ENCODE results near the gene TSHZ3.

The TSHZ3 gene

DNA sequence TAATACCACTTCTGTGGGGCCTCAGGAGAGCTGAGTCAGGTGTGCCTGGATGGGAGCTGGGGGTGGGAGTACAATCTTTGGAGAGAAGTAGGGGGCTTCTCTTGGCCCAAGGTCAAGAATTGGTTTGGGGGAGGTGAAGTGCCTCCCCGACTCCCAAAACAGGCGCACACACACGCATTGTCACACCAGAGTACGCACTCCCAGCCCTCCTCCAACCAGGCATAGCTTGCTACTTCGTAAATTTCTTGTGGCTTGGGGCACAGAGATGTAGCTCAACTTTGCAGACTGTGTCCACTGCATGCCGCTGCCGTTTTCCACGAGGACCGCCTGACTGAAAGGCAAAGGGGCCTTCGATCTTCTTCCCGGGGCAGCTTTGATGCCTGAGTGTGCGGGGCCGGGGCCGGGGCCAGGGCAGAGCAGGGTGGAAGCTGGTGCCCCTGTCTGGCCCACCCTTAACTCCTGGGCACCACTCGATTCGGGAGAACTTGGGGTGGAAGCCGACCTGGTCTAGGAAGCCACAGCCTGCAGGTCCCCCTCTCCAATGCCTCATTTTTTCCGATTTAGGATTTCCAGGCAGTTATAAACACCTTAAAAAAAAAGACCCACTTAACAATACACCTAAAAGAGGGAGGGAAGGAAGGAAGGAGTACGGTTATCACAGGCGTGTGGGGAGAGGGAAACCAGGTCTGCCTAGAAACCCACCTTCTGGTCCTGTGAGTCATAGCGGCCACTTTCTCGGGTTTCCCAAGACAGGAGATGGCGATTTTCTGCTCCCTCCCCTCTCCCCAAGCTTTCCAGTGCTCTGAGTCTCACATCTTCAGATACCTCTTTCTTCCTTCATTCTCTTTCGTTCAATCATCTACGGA lies 5.8 kb upstream of the TSHZ3 start:
- in situ Hi-C loops (cut with HindIII; ENCODE audit: low sequenced_read_pairs) = no loop called here

DNA sequence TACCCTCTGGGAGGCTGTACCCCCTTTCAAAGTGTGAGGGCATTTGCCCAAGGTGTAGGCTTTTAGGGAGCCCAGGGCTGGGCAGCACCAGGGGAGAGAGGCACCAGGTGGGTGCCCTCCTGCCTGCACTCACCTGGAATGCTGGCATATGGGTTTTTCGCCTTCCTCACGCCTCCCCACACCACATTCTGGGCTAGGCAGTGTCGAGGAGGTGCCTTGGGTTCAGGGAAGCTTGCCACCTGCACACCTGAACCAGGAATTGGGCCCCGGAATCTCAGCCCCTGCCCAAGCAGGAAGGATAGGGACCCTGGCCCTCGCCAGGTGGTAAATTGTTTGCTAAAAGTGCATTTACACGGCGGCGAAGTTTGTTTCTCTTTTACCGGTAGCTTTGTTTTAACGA lies 5.1 kb upstream of the TSHZ3 start:
- in situ Hi-C loops (cut with HindIII; ENCODE audit: low sequenced_read_pairs) = no loop called here

DNA sequence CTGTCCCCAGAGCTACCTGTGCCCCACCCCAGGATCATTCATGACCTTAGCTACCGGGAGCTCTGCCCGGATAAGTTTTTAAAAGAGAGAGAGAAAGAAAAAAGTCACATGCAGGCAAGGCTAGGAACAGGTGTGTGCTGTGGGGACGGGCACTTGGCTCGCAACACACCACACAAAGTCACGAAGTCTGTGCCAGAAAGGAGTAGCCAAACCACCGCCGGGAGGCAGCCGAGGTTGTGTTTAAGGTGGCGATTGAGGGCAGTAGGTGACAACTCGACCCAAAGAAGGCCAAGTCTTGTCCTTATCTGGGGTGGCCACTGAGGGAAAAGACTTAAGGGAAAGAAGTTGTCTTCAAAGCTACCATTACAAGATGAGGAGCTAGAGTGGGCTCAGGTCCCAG lies 4.6 kb upstream of the TSHZ3 start:
- in situ Hi-C loops (cut with HindIII; ENCODE audit: low sequenced_read_pairs) = no loop called here

DNA sequence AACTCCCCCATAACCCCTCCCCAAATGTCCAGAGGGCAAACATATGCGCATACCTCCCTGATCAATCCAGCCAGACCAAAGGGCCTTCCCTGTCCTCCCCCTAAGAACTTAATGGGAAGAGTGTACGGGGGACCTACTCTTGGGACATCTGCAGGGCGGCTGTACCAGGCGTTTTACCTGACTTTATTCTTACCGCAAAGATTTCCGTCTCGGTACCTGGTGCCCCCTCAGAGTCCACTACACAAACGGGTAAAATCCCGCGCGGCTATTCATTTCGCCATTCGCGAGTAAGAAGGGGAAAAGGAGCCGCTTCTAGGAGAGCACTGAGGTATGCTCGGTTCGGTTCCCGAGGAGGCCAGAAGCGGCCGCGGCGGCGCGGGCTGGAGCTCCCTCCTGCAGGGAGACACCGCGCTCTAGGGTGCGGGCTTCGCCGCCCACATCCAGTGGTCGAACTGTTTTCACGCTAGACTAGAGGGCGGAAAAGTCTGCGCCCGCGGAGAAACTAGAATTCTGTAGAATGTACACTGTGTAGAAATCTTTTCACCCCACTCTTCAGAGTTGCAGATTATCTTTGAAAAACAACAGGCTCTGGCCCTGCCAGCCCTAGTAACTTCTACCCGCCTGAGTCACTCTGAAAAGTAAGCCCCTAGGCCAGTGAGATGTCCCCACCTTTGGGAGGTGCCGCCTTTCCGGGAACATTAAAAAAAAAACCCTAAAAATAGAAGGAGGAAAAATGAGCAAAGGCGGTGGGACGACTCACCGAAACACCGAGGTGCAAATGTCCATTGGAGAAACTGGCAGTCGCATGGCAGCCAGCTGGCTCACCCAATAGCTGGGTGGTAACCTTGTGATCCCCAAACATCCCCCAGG lies 3.8 kb upstream of the TSHZ3 start:
- in situ Hi-C loops (cut with HindIII; ENCODE audit: low sequenced_read_pairs) = no loop called here

DNA sequence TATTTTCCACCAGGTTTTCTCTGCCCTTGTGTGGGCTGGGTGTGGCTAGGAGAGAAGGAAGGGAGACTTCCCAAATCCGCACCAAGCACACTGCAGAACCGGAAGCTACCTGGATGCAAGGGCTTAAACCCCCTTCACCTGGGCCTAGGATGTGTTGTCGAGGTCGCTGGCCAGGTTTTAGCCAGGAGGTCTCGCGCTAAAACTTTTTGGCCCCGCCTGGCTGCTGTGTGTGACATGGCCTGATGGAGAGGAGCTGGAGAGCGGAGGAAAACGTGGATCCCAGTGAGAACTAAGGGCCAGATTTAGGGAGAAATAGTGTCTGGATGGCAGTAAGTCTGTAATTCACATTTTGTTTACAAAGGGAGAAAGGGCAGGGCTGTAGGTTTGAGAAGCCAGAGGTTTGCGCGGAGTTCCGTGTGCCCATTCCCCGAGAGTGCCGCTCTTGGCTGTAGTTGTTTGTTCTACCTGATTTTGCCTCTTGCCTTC lies 3.1 kb upstream of the TSHZ3 start:
- in situ Hi-C loops (cut with HindIII; ENCODE audit: low sequenced_read_pairs) = no loop called here

DNA sequence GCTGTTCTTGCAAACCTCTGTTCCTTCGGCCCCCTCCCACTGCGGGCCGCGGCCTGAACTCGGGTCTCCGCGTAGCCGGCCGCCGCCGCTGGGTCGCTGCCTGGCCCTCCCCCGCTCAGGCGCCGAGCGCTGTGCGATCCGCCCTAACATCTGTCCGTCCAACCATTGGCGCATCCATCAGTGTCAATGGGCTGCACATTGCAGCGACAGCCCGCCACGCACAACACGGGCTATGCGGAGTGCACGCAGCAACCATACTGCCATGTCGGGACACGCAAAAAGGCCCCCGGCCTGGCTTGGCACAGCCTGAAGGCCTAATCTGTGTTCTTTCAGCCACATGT lies 2.6 kb upstream of the TSHZ3 start:
- in situ Hi-C loops (cut with HindIII; ENCODE audit: low sequenced_read_pairs) = no loop called here

DNA sequence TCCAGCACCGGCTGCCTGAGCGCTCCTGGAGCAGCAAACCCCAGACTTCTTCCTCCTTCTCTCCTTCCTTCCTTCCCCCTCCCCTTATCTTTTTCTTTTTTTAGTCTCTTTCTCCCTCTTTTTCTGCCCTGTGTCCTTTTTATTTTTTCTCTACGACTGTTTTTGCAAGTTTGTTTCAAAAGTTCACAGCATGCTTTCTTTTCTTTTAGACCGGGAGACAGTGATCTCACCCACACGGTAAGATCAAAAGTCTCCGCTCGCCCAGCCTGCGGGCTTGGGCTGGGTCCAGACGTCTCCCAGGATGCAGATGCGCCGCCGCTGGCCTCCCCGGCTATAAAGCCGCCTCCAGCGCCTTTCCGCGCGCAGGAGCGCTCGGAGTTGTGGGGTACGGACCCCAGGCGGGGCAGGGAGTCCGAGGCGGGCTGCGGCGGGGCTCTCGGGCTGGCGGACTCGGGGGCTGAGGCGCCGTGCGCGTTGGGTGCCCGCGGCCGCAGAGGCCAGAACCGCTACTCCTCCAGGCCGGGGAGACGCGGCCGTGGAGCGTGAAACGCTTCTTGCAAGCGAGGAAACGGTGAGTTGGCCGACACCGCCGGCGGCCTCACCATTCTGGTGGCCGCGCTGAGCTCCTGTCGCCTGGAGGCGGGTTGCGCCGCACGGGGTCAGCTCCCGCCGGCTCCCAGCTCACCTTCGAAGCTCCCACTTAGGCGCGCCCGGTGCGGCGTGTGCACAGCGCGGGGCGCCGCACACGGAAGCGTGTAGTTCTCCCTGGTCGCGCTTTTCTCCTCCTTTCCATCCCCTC lies 2.0 kb upstream of the TSHZ3 start:
- in situ Hi-C loops (cut with HindIII; ENCODE audit: low sequenced_read_pairs) = no loop called here

DNA sequence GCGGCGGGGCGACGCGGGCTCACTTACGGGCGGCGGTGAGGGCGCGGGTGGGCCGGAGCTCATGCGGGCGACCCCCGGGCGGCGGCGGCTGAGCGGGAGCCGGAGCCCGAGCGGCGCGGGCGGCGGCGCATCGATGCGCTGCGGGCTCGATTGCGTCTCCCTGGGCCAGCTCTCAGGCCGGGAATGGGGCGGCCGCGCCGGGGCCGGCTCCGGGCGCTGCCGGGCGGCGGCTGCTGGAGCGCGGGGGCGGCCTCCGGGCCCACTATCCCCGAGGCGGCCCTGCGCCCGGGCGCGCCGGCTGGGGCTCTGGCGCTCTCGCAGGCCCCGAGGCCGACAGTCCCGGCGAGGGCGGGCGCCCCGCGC lies 1.4 kb upstream of the TSHZ3 start:
- in situ Hi-C loops (cut with HindIII; ENCODE audit: low sequenced_read_pairs) = no loop called here

DNA sequence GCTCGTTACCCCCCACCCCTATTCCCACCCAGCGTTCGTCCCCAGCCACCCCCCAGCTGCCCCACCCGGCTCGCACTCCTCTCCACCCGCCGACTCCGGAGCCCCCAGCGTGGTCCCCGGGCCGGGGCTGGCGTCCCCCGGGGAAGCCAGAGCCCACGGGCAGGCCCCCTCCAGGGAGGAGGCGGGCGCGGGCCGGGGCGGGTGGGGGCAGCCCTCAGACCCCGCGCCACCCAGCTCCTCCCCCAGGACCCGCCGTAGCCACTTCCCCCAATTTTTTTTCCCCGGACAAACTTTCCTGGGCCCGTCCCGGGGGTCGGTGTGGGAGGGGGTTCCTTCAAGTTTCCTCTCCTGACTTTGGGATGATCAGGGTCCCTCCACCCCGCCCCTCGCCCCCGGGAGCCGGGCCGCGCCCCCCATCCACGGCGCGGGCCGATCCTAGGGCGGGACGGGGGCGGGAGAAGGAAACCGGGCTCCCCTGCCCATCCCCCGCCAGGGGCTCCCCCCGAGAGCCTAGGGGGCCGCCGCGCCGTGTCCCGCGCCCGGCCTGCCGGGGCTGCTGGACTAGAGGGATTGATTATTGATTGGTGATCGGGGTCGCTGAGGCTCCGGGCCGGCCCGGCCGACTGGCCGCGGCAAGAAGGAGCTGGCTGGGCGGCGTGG lies 927 bp upstream of the TSHZ3 start:
- in situ Hi-C loops (cut with HindIII; ENCODE audit: low sequenced_read_pairs) = no loop called here

DNA sequence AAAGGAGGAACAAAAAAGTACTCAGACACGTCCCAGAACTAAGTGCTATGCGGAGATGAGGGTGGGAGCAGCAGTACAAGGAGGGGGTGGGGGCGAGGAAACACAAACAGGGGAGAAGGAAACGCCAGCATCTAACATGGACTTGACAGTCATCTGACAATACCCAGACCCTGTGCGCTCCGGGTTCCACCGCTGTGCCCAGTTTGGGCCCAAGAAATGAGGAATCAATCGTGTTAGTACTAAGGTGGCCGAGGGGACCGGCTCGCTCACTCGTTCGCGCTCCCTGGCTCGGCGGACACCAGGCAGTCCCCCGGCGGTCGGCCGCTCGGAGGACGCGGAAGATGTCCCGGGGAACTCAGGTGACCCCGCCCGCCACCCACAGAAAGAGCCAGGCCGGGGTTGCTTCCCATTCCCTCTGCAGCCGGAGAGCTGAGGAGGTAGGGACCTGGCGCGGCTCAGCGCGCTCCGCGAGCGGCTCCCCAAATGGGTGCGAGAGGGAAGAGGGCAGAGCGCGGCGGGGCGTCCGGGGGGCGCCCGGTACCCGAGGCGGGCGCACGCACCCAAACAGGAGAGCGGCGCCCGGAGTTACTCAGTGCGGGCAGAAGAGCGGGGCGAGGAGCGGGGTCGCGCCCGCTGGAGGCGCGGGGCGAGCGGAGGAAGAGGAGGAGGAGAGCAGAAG lies 616 bp downstream of the TSHZ3 start:
- in situ Hi-C loops (cut with HindIII; ENCODE audit: low sequenced_read_pairs) = no loop called here

DNA sequence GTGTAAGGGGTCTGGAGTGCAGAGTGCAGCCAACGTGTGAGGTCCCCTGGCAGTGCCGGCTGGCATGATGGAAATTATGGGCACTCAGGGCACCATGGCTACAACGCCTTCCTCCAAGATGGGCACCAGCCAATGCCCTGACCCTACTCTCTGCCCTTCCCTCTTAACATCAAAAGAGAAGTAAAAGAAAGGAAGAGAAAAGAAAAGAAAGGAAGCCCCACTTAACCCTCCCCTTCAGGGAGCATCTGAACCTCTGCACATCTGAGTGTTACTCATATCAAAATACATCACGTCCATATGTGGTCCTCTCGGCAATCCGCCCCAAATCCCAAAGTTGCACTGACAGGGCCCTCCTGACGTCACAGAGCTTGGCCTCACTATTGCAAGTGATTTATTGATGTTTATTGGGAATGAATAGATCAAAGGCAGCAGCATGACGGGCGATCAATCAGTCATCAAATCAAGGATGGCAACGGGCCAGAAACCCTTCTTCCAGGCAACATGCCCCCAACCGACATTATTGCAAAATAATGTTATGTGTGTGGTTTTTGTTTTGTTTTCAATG lies 1.3 kb downstream of the TSHZ3 start:
- in situ Hi-C loops (cut with HindIII; ENCODE audit: low sequenced_read_pairs) = no loop called here

DNA sequence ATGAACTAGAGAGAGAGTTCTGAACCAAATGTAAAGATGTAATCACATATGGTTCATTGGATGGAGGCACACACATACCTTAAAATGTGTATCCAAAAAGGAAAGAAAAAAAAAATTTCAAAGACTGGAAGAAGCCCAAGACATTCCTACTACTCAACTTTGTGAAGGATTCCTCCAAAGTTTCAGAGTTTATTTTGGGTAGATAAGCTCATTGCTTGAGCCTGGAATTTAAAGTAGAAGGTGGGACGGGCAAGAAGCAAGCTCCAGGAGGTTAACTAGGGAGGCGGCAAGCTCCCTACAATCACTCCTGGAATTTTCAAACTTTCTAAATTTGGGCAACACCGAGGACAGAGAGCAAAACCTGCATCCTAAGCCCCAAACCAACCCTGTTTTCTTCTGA lies 1.9 kb downstream of the TSHZ3 start:
- in situ Hi-C loops (cut with HindIII; ENCODE audit: low sequenced_read_pairs) = no loop called here

DNA sequence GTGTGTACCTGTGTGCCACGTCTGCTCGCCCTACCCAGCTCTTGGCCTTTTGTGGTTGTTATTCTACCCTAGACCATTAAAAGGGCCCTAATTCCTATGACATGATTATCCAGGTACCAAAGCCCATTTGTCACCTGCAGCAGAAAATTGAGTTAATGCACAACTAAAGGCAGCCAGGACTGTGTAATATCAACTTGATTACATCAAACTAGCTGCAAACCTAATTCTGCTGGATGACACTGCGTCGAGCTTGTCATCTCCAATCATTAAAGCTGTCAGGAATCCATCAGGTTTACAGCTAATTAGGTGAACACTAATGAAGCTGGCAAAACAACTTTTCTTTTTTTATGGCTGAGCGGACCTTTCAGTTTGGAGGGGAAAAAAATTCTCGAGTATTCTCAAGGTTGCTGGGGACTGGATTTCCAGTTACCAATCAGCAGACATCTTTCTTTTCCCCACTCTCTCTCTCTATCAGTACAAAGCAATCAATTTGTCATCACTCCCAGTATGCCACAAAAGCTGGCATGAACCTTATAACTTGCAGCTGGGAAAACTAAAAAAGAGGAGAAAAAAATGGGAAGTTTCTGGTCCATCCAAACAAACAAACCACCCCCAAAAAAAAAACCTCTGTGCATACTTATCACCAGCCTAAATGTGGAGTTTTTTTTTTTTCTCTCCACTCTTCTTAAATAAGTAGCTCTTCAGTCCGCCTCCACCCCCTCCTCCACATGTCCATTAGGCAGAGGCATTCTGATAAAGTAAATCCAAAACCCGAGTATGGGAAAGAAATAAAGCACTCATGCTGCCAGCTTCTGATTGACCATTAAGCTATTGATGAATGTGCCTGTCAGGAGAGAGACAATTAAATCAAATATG lies 2.8 kb downstream of the TSHZ3 start:
- in situ Hi-C loops (cut with HindIII; ENCODE audit: low sequenced_read_pairs) = no loop called here

DNA sequence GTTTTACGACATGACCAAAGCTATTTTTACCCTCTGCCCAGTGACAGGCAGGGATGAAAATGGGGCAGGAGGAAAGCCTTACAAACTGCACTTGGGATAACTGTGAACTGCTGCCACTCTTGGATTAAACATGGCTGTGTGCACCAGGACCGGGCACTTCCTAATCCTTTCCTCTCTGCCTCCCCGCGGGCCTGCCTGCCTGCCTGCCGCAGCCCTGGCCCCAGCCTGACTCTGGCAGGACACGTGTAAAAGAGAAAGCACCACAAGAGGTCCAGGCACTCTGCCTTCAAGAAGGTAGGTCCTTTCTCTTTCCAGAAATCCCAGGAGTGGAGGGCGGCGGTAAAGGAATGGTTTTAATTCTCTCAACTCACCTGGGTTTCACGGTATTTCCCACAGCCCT lies 4.8 kb downstream of the TSHZ3 start:
- in situ Hi-C loops (cut with HindIII; ENCODE audit: low sequenced_read_pairs) = no loop called here

DNA sequence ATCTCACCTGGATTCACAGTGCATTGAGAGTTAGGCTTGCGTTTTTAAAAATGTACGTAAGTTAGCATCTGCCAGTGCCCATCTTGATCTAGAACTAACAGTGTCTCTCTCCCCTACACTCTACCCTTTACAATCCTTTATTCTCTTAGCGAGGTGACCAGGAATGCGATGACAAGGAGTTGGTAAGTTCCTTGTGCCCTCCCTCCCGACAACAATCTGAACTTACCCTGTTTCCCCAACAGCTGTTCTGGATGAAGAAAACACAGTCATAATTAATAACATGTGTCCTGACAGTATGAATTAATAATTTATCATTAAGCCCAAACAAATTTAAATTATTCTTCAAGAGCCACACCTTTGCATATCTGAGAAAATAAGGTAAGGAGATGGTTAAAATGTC lies 6.3 kb downstream of the TSHZ3 start:
- in situ Hi-C loops (cut with HindIII; ENCODE audit: low sequenced_read_pairs) = no loop called here

DNA sequence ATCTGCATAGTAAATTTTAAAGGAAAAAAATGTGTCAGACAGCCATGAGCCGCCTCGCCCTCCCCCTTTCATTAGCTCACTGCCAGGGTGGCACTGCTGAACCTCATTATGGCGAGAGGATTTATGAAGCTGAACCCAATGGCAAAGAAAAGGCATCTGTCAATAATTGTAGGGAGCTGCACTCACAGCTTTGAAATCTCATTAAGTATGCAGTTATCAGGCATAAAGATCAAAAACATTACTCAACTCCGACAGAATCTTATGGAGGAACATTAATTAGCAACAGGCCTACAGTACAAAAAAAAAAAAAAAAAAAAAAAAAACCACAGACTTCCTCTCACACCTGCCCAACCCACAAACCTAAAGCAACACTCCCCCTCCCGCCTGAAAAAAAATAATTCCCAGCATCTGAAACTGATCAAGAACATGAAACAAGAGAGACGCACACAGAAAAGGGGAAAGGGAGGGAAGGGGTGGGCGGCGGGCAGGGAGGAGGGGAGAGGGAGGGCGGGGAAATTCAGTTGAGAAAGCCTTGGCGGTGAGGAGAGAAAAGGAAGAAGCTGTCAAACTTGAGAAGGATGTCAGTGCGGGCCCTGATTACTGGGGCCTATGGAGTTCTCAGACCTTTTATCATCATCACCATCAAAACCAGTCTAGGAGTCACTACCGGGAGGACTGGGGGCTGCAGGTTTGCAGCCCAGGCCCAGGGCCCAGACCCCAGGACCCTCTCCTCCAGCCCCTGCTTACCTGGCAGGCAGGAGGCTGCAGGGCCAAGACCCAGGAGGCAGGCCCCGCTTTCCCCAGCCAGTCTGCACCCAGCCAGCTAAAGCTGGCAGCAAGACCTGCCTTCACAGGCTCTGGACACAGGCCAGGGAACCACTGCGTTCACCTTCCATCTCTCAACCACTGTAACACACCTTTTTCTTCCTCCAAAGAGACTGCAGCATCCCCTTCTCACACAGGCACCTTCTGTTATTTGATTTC lies 8.9 kb downstream of the TSHZ3 start:
- in situ Hi-C loops (cut with HindIII; ENCODE audit: low sequenced_read_pairs) = no loop called here

DNA sequence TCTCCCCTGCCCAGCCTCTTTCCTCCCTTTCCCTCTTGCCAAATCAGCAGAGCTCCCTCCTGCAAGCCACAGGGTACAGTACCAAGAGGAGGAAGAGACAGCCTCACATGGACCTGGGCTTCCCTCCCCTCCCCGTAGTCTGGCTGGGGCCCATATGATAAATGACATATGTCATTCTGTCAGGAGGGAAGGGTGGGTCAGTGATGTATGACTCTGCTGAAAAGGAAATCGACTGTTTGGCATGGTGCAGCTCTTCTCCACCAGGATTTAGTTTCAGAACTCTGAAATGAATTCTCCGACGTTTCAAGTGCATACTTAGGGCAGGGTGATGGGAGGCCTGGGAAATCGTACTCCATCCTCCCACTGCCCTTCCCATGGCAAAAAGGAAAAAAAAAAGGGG lies 9.8 kb downstream of the TSHZ3 start:
- in situ Hi-C loops (cut with HindIII; ENCODE audit: low sequenced_read_pairs) = no loop called here

Measured in endothelial cell of hepatic sinusoid (primary cell).